ENCODE data around the gene ATP5PO.

DNA sequence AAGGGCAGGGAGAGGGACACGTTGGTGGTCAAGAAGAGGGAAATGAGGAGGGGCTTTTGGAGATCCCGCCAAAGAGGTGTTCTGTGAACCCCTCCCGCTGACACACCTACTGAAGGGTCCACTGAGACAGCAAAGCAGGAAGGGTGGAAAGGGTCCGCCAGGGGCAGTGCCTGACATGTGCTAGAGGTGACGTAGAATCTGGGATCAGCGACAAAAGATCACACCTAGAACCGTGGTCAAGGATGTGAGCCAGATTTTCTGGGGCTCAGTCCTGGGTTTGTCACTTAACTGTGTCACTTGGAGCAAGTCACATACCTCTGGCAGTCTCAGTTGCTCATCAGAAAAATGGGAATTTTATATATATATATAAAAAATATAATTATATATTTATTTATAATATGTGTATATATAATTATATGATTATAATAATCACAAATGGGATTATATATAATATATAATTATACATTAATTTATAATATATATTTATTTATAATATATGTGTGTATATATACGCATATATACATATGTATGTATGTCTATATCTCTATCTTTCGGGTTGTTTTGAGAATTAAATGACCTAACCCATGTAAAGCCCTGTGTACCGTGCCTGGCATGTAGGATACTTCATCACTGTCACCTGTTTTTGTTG lies 35.0 kb upstream of the ATP5PO start:
- TF ChIP-seq, protein P1, sequence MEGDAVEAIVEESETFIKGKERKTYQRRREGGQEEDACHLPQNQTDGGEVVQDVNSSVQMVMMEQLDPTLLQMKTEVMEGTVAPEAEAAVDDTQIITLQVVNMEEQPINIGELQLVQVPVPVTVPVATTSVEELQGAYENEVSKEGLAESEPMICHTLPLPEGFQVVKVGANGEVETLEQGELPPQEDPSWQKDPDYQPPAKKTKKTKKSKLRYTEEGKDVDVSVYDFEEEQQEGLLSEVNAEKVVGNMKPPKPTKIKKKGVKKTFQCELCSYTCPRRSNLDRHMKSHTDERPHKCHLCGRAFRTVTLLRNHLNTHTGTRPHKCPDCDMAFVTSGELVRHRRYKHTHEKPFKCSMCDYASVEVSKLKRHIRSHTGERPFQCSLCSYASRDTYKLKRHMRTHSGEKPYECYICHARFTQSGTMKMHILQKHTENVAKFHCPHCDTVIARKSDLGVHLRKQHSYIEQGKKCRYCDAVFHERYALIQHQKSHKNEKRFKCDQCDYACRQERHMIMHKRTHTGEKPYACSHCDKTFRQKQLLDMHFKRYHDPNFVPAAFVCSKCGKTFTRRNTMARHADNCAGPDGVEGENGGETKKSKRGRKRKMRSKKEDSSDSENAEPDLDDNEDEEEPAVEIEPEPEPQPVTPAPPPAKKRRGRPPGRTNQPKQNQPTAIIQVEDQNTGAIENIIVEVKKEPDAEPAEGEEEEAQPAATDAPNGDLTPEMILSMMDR (IDR thresholded peaks at IDR 0.05), result no peak
- no peak for TF ChIP-seq POLR2A (IDR thresholded peaks at IDR 0.05)

All from uterus (tissue), 2 donors.